Astrocyte (in vitro differentiated cells and primary cell): Measurements from ENCODE around the gene RNU2-1. TPM values are rescaled to one million over a fixed set of nuclear protein-coding genes. Genes with fewer than 3 reads are reported as not detected.
"Not testable (repeated sequence)": the region's sequence is repeated elsewhere in the genome, so short reads cannot be mapped to it uniquely, and the experiment has no call there.

ENCODE experiments used
- DNase-seq: peaks from one replicate; pipeline ENCODE4 v3.0.0-alpha.2; 2010; ENCODE audit warnings: low read depth
- FAIRE-seq: peaks from 2 replicates; lab custom pipeline; 2011; peaks lifted over from hg19 to GRCh38; lab: Jason Lieb, UNC
- H2AFZ ChIP-seq: 2 replicates; pipeline ENCODE4 v1.6.0; 2012; ENCODE audit warnings: low read depth, low read length, inconsistent platforms
- H3K27ac ChIP-seq: 2 replicates; pipeline ENCODE4 v1.5.1; 2011; ENCODE audit warnings: low read depth, low read length, inconsistent platforms
- H3K27me3 ChIP-seq: 2 replicates; pipeline ENCODE4 v1.6.0; 2011; ENCODE audit warnings: low read length, inconsistent platforms; ENCODE audit not compliant: insufficient read depth
- H3K36me3 ChIP-seq: 2 replicates; pipeline ENCODE4 v1.5.1; 2011; ENCODE audit warnings: low read length, inconsistent platforms; ENCODE audit not compliant: insufficient read depth
- H3K4me1 ChIP-seq: 2 replicates; pipeline ENCODE4 v1.5.1; 2011; ENCODE audit warnings: low read length, inconsistent platforms; ENCODE audit not compliant: insufficient read depth
- H3K4me2 ChIP-seq: 2 replicates; pipeline ENCODE4 v1.6.0; 2012; ENCODE audit warnings: low read length, inconsistent platforms
- H3K4me3 ChIP-seq: 2 replicates; pipeline ENCODE4 v1.5.1; 2011; ENCODE audit warnings: low read depth, mild to moderate bottlenecking, low read length, inconsistent platforms; ENCODE audit not compliant: insufficient read depth
- H3K79me2 ChIP-seq: 2 replicates; pipeline ENCODE4 v1.6.0; 2012; ENCODE audit warnings: mild to moderate bottlenecking, low read length, inconsistent platforms; ENCODE audit not compliant: insufficient read depth
- H3K9ac ChIP-seq: 2 replicates; pipeline ENCODE4 v1.6.0; 2012; ENCODE audit warnings: mild to moderate bottlenecking, low read length, inconsistent platforms
- H3K9me3 ChIP-seq: 2 replicates; pipeline ENCODE4 v1.5.1; 2012; ENCODE audit warnings: low read depth, mild to moderate bottlenecking, low read length, inconsistent platforms; ENCODE audit not compliant: insufficient read depth
- H4K20me1 ChIP-seq: 2 replicates; pipeline ENCODE4 v1.6.0; 2012; ENCODE audit warnings: low read length, inconsistent platforms; ENCODE audit not compliant: insufficient read depth
- H3K27ac Mint-ChIP-seq: one replicate; pipeline ENCODE4 v1.8.0; 2021; ENCODE audit warnings: mild to moderate bottlenecking, mixed read lengths; ENCODE audit not compliant: unreplicated experiment
- H3K27me3 Mint-ChIP-seq: one replicate; pipeline ENCODE4 v1.8.0; 2021; ENCODE audit warnings: low read depth, mixed read lengths; ENCODE audit not compliant: unreplicated experiment
- H3K36me3 Mint-ChIP-seq: one replicate; pipeline ENCODE4 v1.8.0; 2021; ENCODE audit warnings: low read depth, mixed read lengths; ENCODE audit not compliant: unreplicated experiment
- H3K4me1 Mint-ChIP-seq: one replicate; pipeline ENCODE4 v1.8.0; 2021; ENCODE audit warnings: low read depth, mixed read lengths; ENCODE audit not compliant: unreplicated experiment
- H3K4me3 Mint-ChIP-seq: one replicate; pipeline ENCODE4 v1.8.0; 2021; ENCODE audit warnings: mild to moderate bottlenecking, moderate library complexity, mixed read lengths; ENCODE audit not compliant: unreplicated experiment
- H3K9me3 Mint-ChIP-seq: one replicate; pipeline ENCODE4 v1.8.0; 2021; ENCODE audit warnings: mild to moderate bottlenecking, mixed read lengths; ENCODE audit not compliant: unreplicated experiment
- EZH2 ChIP-seq: IDR thresholded peaks from 2 replicates; pipeline ENCODE4 v1.6.1; 2012; ENCODE audit warnings: mild to moderate bottlenecking, low read length, inconsistent platforms; ENCODE audit not compliant: insufficient read depth
- total RNA-seq: library from RNA; stranded (reverse); gene quantifications from 2 replicates; pipeline ENCODE4 v1.2.1, GENCODE V29; 2021
- TF ChIP-seq, protein P1 (sequence below): IDR thresholded peaks from 2 replicates; pipeline ENCODE4 v1.5.1; 2011; ENCODE audit warnings: low read depth, mild to moderate bottlenecking, inconsistent platforms, low read length, moderate library complexity; ENCODE audit not compliant: insufficient read depth

RNU2-1 gene
- total RNA-seq, 1 donor from 2014 or later = 4,186 TPM

DNA sequence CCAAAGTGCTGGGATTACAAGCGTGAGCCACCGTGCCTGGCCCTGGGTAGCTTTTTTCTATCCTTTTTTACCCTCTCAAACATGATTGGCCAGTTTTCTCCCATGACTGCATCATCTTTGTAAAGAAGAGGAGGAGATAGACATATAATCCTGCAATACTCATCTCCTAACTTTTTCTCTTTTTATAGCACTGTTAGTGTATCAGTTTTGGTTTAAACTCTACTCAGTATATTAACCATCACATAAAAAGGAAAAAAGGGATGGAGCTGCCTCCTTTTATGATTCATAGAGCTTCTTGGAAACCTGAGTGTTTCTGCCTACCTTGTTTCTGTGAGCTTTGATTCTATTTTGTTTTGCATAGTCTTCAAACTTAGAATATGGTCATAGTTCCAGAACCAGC lies 34.1 kb downstream of the RNU2-1 start:
- peak overlapping the region; percentile 34 for H3K27ac Mint-ChIP-seq
- peaks cover 30% of the 10 kb centered on the region for H3K36me3 Mint-ChIP-seq
- Histone ChIP-seq H3K4me3 (no peak overlapping the region), H3K79me2 (no peaks in the 10 kb centered on the region), H2AFZ (no peak overlapping the region), H3K27ac (no peak overlapping the region), H3K4me2 (no peak overlapping the region), H3K4me1 (no peaks in the 10 kb centered on the region), H3K9me3 (no peaks in the 10 kb centered on the region), H4K20me1 (no peaks in the 10 kb centered on the region), H3K9ac (no peak overlapping the region), H3K36me3 (peaks cover 42% of the 10 kb centered on the region), H3K27me3 (no peaks in the 10 kb centered on the region)
- no peaks in the 10 kb centered on the region for H3K27me3 Mint-ChIP-seq
- H3K4me1 Mint-ChIP-seq = no peaks in the 10 kb centered on the region
- H3K9me3 Mint-ChIP-seq = no peaks in the 10 kb centered on the region
- DNase-seq (no peak), FAIRE-seq (no peak)
- no peak for TF ChIP-seq EZH2
- TF ChIP-seq, protein P1, sequence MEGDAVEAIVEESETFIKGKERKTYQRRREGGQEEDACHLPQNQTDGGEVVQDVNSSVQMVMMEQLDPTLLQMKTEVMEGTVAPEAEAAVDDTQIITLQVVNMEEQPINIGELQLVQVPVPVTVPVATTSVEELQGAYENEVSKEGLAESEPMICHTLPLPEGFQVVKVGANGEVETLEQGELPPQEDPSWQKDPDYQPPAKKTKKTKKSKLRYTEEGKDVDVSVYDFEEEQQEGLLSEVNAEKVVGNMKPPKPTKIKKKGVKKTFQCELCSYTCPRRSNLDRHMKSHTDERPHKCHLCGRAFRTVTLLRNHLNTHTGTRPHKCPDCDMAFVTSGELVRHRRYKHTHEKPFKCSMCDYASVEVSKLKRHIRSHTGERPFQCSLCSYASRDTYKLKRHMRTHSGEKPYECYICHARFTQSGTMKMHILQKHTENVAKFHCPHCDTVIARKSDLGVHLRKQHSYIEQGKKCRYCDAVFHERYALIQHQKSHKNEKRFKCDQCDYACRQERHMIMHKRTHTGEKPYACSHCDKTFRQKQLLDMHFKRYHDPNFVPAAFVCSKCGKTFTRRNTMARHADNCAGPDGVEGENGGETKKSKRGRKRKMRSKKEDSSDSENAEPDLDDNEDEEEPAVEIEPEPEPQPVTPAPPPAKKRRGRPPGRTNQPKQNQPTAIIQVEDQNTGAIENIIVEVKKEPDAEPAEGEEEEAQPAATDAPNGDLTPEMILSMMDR = no peak
- no peak overlapping the region for H3K4me3 Mint-ChIP-seq

DNA sequence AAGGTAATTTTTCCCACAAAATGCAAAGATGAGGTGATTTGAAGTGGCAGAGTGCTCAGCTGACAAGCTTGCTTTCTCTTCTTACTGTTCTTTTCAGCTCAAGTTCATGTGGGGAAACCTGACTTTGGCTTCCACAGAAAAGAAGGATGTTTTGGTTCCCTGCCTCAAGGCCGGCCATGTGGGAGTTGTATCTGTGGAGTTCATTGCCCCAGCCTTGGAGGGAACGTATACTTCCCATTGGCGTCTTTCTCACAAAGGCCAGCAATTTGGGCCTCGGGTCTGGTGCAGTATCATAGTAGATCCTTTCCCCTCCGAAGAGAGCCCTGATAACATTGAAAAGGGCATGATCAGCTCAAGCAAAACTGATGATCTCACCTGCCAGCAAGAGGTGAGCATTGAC lies 40.5 kb downstream of the RNU2-1 start:
- H3K4me1 ChIP-seq = no peaks in the 10 kb centered on the region
- Mint-ChIP-seq H3K4me1 (no peaks in the 10 kb centered on the region), H3K27ac (no peak overlapping the region), H3K27me3 (no peaks in the 10 kb centered on the region), H3K9me3 (no peaks in the 10 kb centered on the region), H3K4me3 (no peak overlapping the region), H3K36me3 (peaks cover 30% of the 10 kb centered on the region)
- no peak overlapping the region for H3K27ac ChIP-seq
- no peaks in the 10 kb centered on the region for H3K79me2 ChIP-seq
- FAIRE-seq (no peak), DNase-seq (no peak)
- no peaks in the 10 kb centered on the region for H3K9me3 ChIP-seq
- no peak overlapping the region for H3K9ac ChIP-seq
- H3K36me3 ChIP-seq = peaks cover 61% of the 10 kb centered on the region
- no peaks in the 10 kb centered on the region for H4K20me1 ChIP-seq
- H3K4me2 ChIP-seq = no peak overlapping the region
- no peak overlapping the region for H3K4me3 ChIP-seq
- no peak overlapping the region for H2AFZ ChIP-seq
- TF ChIP-seq EZH2 = no peak
- TF ChIP-seq, protein P1 = no peak
- H3K27me3 ChIP-seq = no peaks in the 10 kb centered on the region

DNA sequence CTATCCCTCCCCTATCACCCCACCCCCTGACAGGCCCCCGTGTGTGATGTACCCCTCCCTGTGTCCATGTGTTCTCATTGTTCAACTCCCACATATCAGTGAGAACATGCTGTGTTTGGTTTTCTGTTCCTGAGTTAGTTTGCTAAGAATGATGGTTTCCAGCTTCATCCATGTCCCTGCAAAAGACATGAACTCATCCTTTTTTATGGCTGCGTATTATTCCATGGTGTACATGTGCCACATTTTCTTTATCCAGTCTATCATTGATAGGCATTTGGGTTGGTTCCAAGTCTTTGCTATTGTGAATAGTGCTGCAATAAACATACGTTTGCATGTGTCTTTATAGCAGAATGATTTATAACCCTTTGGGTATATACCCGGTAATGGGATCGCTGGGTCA lies 47.1 kb downstream of the RNU2-1 start:
- not testable (repeated sequence) for H4K20me1 ChIP-seq, H3K4me3 Mint-ChIP-seq, H3K9me3 Mint-ChIP-seq, H3K27ac ChIP-seq, H3K9me3 ChIP-seq, H3K4me1 ChIP-seq, H3K79me2 ChIP-seq, H3K9ac ChIP-seq, H3K27ac Mint-ChIP-seq, H3K27me3 Mint-ChIP-seq, H3K4me2 ChIP-seq, H3K27me3 ChIP-seq, DNase-seq, H3K4me1 Mint-ChIP-seq, H2AFZ ChIP-seq, FAIRE-seq, H3K4me3 ChIP-seq
- peaks cover 29% of the 10 kb centered on the region for H3K36me3 ChIP-seq
- peaks cover 14% of the 10 kb centered on the region for H3K36me3 Mint-ChIP-seq
